GM12875 (cell line): ENCODE measurements around the gene GLIPR1L2.
"Not testable (repeated sequence)": the region's sequence is repeated elsewhere in the genome, so short reads cannot be mapped to it uniquely, and the experiment has no call there.

ENCODE experiments used
- H3K4me3 ChIP-seq: one replicate; pipeline ENCODE4 v1.5.1; 2011; ENCODE audit warnings: low read depth, low read length, control low read depth
- TF ChIP-seq, protein P1 (sequence below): IDR thresholded peaks from 2 replicates; pipeline ENCODE4 v1.5.1; 2011; ENCODE audit warnings: low read depth, mild to moderate bottlenecking, control low read depth, inconsistent platforms, low read length, moderate library complexity, borderline replicate concordance; ENCODE audit not compliant: insufficient read depth

Gene GLIPR1L2

DNA sequence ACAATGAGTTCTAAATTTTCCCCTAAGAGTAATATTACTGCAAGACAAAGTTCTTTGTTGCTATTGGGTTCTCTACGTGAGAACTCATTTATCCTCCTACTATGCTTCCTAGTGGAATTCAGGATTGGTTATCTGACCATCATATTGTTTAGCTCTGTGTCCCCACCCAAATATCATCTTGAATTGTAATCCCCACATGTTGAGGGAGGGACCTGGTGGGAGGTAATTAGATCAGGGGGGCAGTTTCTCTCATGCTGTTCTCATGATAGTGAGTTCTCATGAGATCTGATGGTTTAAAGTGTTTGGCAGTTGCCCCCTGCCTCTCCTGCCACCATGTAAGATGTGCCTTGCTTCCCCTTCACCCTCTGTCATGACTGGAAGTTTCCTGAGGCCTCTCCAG lies 36.6 kb downstream of the GLIPR1L2 start:
- TF ChIP-seq, protein P1, sequence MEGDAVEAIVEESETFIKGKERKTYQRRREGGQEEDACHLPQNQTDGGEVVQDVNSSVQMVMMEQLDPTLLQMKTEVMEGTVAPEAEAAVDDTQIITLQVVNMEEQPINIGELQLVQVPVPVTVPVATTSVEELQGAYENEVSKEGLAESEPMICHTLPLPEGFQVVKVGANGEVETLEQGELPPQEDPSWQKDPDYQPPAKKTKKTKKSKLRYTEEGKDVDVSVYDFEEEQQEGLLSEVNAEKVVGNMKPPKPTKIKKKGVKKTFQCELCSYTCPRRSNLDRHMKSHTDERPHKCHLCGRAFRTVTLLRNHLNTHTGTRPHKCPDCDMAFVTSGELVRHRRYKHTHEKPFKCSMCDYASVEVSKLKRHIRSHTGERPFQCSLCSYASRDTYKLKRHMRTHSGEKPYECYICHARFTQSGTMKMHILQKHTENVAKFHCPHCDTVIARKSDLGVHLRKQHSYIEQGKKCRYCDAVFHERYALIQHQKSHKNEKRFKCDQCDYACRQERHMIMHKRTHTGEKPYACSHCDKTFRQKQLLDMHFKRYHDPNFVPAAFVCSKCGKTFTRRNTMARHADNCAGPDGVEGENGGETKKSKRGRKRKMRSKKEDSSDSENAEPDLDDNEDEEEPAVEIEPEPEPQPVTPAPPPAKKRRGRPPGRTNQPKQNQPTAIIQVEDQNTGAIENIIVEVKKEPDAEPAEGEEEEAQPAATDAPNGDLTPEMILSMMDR, result no peak
- no peak overlapping the region for H3K4me3 ChIP-seq

GRCh38 chr12:75428767-75429166 lies 37.9 kb downstream of the GLIPR1L2 start:
- TF ChIP-seq, protein P1, result no peak
- H3K4me3 ChIP-seq, result no peak overlapping the region

GRCh38 chr12:75432924-75433323 lies 42.0 kb downstream of the GLIPR1L2 start:
- H3K4me3 ChIP-seq, result no peak overlapping the region
- TF ChIP-seq, protein P1, result no peak

- TF ChIP-seq, protein P1, result peak; percentile 37; the same call in 1 of the 2 replicates
- H3K4me3 ChIP-seq, result no peak overlapping the region
These were observed 46.7 kb downstream of the GLIPR1L2 start for GRCh38 chr12:75437564-75437963.

GRCh38 chr12:75438059-75438754 lies 47.3 kb downstream of the GLIPR1L2 start:
- no peak overlapping the region for H3K4me3 ChIP-seq
- TF ChIP-seq, protein P1, result no peak

DNA sequence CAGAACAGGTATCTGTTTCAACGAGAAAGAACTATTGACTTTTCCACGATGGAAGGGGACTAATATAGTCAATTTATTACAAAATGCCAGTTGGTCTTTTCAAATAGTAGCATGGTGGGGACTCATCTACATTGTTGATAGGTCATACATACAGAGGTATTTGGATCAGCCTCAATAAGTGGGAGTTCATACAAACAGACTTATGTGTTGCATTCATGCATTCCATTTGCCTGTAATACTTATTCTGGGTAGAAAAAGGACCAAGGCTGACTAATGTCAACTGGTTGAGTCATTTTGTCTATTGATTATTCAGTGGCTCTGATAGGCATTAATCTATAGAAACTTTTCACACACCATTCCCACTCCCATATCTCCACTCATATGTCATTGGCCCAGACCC lies 48.2 kb downstream of the GLIPR1L2 start:
- no peak overlapping the region for H3K4me3 ChIP-seq
- TF ChIP-seq, protein P1, result no peak

DNA sequence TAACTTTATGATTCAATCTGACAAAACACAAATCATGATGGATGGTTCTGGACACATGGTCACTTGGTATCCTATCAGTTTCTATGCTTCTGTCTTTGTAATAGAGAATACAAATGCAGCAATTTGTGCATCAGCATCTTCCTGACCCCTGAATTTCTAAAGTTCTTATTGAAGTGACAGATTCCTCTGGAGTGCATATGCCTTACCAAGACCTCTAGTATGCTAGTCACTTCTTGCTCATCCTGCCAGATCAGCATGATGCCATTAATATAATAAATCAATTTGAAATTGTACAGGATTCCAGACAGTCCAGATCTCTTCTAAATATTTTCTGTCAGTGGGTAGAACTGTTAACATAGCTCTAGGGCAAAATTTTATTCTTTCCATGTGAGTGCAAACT lies 49.0 kb downstream of the GLIPR1L2 start:
- H3K4me3 ChIP-seq, result no peak overlapping the region
- TF ChIP-seq, protein P1, result no peak

DNA sequence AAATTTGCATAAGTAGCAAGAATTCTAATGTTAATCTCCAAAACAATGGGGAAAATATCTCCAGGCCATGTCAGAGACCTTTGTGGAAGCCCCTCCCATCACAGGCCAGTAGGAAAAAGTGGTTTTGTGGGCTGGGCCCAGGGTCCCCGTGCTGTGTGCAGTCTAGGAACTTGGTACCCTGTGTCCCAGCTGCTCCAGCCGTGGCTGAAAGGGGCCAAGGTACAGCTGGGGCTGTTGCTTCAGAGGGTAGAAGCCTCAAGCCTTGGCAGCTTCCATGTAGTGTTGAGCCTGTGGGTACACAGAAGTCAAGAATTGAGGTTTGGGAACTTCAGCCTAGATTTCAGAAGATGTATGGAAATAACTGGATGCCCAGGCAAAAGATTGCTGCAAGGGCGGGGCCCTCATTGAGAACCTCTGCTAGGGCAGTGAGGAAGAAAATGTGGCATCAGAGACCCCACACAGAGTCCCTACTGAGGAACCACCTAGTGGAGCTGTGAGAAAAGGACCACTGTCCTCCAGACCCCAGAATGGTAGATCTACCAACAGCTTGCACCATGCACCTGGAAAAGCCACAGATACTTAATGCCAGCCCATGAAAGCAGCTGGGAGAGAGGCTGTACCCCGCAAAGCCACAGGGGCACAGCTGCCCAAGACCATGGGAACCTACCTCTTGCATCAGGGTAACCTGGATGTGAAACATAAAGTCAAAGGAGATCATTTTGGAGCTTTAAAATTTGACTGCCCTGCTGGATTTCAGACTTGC lies 51.0 kb downstream of the GLIPR1L2 start:
- not testable (repeated sequence) for H3K4me3 ChIP-seq

DNA sequence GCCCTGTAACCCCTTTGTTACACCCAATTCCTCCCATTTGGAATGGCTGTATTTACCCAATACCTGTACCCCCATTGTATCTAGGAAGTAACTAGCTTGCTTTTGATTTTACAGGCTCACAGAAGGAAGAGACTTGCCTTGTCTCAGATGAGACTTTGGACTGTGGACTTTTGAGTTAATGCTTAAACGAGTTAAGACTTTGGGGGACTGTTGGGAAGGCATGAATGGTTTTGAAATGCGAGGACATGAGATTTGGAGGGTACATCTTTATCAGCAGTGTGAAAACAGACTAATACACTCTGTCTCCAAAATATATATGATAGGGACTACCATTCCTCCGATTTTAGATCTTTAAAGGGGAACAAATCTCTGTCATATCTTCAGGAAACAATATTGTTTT lies 51.6 kb downstream of the GLIPR1L2 start:
- not testable (repeated sequence) for H3K4me3 ChIP-seq
